Progenitor cell of endocrine pancreas (in vitro differentiated cells): ENCODE measurements around the gene KIF16B. TPM values are rescaled to one million over a fixed set of nuclear protein-coding genes. Genes with fewer than 3 reads are reported as not detected.
A peak's percentile ranks its signal among the peaks of the same experiment; 100 is the strongest.
"Not testable (repeated sequence)": the region's sequence is repeated elsewhere in the genome, so short reads cannot be mapped to it uniquely, and the experiment has no call there.

Experiments used
- DNase-seq: peaks from one replicate; pipeline ENCODE4 v3.0.0; 2021; ENCODE audit warnings: low spot score; ENCODE audit not compliant: unreplicated experiment
- H3K27ac Mint-ChIP-seq: 2 replicates; pipeline ENCODE4 v1.8.0; 2021; ENCODE audit warnings: mild to moderate bottlenecking, moderate library complexity, mixed read lengths
- H3K27me3 Mint-ChIP-seq: 2 replicates; pipeline ENCODE4 v1.8.0; 2021; ENCODE audit warnings: mixed read lengths
- H3K36me3 Mint-ChIP-seq: 2 replicates; pipeline ENCODE4 v1.8.0; 2022; ENCODE audit warnings: mixed read lengths; ENCODE audit not compliant: insufficient read depth
- H3K4me1 Mint-ChIP-seq: 2 replicates; pipeline ENCODE4 v1.8.0; 2021; ENCODE audit warnings: low read depth, mixed read lengths
- H3K4me3 Mint-ChIP-seq: 2 replicates; pipeline ENCODE4 v1.8.0; 2021; ENCODE audit warnings: low read depth, mild to moderate bottlenecking, moderate library complexity, mixed read lengths
- H3K9me3 Mint-ChIP-seq: 2 replicates; pipeline ENCODE4 v1.8.0; 2021; ENCODE audit warnings: low read depth, mixed read lengths
- CTCF ChIP-seq: fragments of 200-600 bp; sonication (generic); IDR thresholded peaks from one replicate; pipeline ENCODE4 v1.5.0; 2021; ENCODE audit warnings: antibody characterized with exemption, mild to moderate bottlenecking; ENCODE audit not compliant: unreplicated experiment
- total RNA-seq: library from RNA; stranded (reverse); gene quantifications from 2 replicates; pipeline ENCODE4 v1.2.1, GENCODE V29; 2021

KIF16B gene
- total RNA-seq, 1 donor from 2014 or later: 10.8 TPM

- Mint-ChIP-seq H3K27ac (no peak overlapping the region), H3K4me3 (no peak overlapping the region), H3K9me3 (no peaks in the 10 kb centered on the region), H3K27me3 (no peaks in the 10 kb centered on the region), H3K4me1 (peaks cover 11% of the 10 kb centered on the region), H3K36me3 (peaks cover 20% of the 10 kb centered on the region)
- no peak for DNase-seq
- TF ChIP-seq CTCF: no peak
Observed at GRCh38 chr20:16526433-16527380, 46.5 kb downstream of the KIF16B start.

- H3K4me3 Mint-ChIP-seq, H3K27me3 Mint-ChIP-seq, H3K9me3 Mint-ChIP-seq, DNase-seq, H3K27ac Mint-ChIP-seq, H3K4me1 Mint-ChIP-seq: not testable (repeated sequence)
- H3K36me3 Mint-ChIP-seq: peaks cover 24% of the 10 kb centered on the region
Observed at GRCh38 chr20:16522651-16523050, 50.6 kb downstream of the KIF16B start.

GRCh38 chr20:16520154-16520553, 53.1 kb downstream of the KIF16B start:
- Mint-ChIP-seq H3K9me3 (no peaks in the 10 kb centered on the region), H3K36me3 (peaks cover 20% of the 10 kb centered on the region), H3K4me1 (peaks cover 3% of the 10 kb centered on the region), H3K27me3 (no peaks in the 10 kb centered on the region), H3K4me3 (no peak overlapping the region), H3K27ac (no peak overlapping the region)
- DNase-seq: no peak
- no peak for TF ChIP-seq CTCF

- H3K4me3 Mint-ChIP-seq, H3K4me1 Mint-ChIP-seq, H3K27me3 Mint-ChIP-seq, H3K27ac Mint-ChIP-seq, DNase-seq, H3K9me3 Mint-ChIP-seq: not testable (repeated sequence)
- peaks cover 18% of the 10 kb centered on the region for H3K36me3 Mint-ChIP-seq
Observed at GRCh38 chr20:16519673-16520072, 53.6 kb downstream of the KIF16B start.

GRCh38 chr20:16518784-16519084, 54.5 kb downstream of the KIF16B start:
- Mint-ChIP-seq H3K4me1 (peaks cover 3% of the 10 kb centered on the region), H3K36me3 (peaks cover 16% of the 10 kb centered on the region), H3K27me3 (no peaks in the 10 kb centered on the region), H3K27ac (no peak overlapping the region), H3K4me3 (no peak overlapping the region), H3K9me3 (no peaks in the 10 kb centered on the region)
- TF ChIP-seq CTCF: no peak
- no peak for DNase-seq

DNA sequence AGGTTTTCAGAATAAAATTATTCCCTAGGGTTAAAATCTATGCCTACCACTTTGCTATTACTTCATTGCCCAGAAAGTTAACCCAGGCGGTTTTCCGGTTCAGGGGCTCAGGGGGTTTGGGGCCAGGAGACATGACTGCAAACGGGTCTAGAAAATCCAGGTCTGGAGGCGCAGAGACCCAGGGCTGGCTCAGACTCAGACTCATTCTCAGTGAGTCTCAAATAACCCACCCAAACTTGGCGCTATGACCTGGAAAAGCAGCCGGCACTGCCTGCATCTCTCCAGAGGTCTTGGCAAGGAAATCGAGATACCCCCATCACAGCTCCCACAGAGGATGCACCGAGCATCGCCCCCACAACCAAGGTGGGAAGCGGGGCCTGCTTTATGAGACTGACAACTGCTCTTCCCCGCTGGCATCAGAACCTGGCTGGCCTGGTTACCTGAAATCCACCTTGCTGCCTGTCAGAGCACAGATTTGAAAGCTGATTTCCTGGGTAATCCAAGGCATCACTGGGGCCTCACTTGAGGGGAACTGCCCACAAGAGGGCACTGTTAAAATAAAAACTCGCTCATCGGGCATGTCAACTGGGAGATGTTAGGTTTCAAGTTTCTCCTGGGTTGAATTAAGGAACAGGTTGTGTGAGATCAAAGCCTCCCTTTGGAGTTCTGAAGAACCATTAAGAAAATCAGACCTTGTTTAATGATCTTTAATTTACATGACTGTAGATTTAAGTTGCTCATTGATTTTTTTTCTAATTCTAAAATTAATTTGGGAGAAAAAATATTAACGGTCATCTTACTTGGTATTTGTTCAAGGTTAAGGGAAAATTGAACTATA, 55.1 kb downstream of the KIF16B start:
- TF ChIP-seq CTCF: peak; percentile 74
- Mint-ChIP-seq H3K9me3 (no peaks in the 10 kb centered on the region), H3K27ac (peak overlapping the region; percentile 42), H3K4me3 (no peak overlapping the region), H3K36me3 (peaks cover 12% of the 10 kb centered on the region), H3K4me1 (peaks cover 3% of the 10 kb centered on the region), H3K27me3 (no peaks in the 10 kb centered on the region)
- DNase-seq: no peak
